NCI-H69 (cell line): Measurements from ENCODE around the gene UCN.

Experiments
- DNase-seq: peaks from one replicate; lab custom pipeline; 2025; lab: John Stamatoyannopoulos, UW

UCN gene

DNA sequence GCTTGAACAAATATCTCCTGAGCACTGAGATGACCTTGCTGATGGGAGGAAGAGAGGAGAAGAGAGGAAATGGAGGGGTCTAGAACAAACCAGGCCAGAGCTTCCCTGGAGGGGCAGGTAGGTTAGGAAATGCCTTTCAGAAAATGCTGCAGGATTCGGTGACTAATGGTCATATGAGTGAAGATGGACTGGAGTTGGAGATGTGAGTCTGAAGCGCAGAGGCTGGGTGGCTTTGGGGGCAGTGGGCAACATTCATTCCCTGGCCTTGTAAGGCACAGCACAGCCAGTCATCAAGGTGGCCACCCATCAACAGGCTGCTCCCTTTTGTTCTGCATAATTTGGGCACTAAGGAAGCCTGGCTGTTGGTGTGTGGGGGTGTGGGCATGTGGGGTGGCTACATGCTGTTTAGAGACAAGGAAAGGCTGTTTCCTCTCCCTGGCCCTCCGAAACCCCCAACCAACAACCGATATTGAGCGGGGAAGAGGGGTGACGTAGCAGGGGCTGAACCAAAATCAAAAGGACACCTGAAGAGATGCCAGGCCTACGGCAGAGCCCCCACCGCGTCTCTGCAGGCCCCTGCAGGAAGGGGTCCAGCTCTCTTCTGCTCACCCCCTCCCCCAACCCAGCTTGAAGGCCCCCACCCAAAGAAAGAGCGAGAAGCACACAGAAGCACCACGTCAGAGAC, 46.9 kb downstream of the UCN start:
- DNase-seq: no peak

DNA sequence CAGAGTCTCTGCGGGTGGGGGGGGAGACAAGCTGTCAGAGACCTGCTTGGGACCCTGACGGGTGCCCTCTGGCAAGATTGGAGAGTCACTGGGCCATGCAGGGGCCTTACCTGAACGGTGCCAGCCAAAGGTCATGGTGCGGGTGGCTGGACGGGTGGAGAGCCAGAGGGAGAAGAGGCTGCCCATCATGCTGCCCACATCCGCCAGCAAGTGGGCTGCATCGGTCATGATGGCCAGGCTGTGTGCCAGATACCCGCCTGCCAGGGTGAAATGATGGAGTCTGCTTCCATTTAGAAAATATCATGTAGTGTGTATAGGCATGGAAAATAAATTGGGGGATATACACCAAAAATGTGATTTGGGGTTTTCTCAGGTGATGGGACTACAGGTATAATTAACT, 50.2 kb downstream of the UCN start:
- DNase-seq: no peak
